ENCODE results near the gene LRRC75A. TPM values are rescaled to one million over a fixed set of nuclear protein-coding genes. Genes with fewer than 3 reads are reported as not detected.

The LRRC75A gene
- total and polyA plus RNA-seq, 2 of the 13 experiments (the other 11 are each of a cell fraction or from before 2014, with no cell fraction given): 0.03 TPM; not detected in 1

- in situ Hi-C loops (cut with HindIII; ENCODE audit: extremely low pct_ligation_motif_present, low pct_unique_long_range_greater_than_20kb): no loop called here
- no peak for FAIRE-seq
- ChIA-PET POLR2A (no interaction called here), CTCF (ENCODE audit: low intra/inter-chr PET ratio, low total read pairs) (no interaction called here)
- no peak overlapping the region for H3K4me3 ChIP-seq (replicated peaks in 1 of 3; ENCODE audit: insufficient read depth in 1 of 3, low read depth in 2 of 3, low read length in 3 of 3)
- intact Hi-C loops (cut with micrococcal nuclease; ENCODE audit: unreplicated experiment): no loop called here
- DNase-seq (ENCODE audit: low spot score): no peak
- H3K27me3 ChIP-seq (ENCODE audit: control insufficient read depth in 1 of 2, insufficient read depth in 2 of 2, low read length in 2 of 2): peaks cover 11 to 64% of the 10 kb centered on the region in 2 experiments
- no peaks in the 10 kb centered on the region for H3K79me2 ChIP-seq (ENCODE audit: insufficient read depth, low read length)
- no peak for ATAC-seq
- no peak overlapping the region for H3K4me2 ChIP-seq (ENCODE audit: low read depth, low read length)
- H3K36me3 ChIP-seq (replicated peaks in 1 of 2; ENCODE audit: control insufficient read depth in 1 of 2, insufficient read depth in 2 of 2, low read length in 2 of 2): no peaks in the 10 kb centered on the region
- H3K27ac ChIP-seq (ENCODE audit: extremely low read length, insufficient read depth, low read length): no peak overlapping the region
- no CpG with 5 or more reads among the region's 8 CpGs for WGBS (ENCODE audit: low lambda C conversion rate)
- H3K4me1 ChIP-seq (ENCODE audit: insufficient read depth, low read length): peaks cover 20% of the 10 kb centered on the region
- no peak overlapping the region for H3K9ac ChIP-seq (ENCODE audit: insufficient read depth, low read depth, low read length)
- H4K20me1 ChIP-seq (ENCODE audit: insufficient read depth, low read length): no peaks in the 10 kb centered on the region
- TF ChIP-seq, protein P1, sequence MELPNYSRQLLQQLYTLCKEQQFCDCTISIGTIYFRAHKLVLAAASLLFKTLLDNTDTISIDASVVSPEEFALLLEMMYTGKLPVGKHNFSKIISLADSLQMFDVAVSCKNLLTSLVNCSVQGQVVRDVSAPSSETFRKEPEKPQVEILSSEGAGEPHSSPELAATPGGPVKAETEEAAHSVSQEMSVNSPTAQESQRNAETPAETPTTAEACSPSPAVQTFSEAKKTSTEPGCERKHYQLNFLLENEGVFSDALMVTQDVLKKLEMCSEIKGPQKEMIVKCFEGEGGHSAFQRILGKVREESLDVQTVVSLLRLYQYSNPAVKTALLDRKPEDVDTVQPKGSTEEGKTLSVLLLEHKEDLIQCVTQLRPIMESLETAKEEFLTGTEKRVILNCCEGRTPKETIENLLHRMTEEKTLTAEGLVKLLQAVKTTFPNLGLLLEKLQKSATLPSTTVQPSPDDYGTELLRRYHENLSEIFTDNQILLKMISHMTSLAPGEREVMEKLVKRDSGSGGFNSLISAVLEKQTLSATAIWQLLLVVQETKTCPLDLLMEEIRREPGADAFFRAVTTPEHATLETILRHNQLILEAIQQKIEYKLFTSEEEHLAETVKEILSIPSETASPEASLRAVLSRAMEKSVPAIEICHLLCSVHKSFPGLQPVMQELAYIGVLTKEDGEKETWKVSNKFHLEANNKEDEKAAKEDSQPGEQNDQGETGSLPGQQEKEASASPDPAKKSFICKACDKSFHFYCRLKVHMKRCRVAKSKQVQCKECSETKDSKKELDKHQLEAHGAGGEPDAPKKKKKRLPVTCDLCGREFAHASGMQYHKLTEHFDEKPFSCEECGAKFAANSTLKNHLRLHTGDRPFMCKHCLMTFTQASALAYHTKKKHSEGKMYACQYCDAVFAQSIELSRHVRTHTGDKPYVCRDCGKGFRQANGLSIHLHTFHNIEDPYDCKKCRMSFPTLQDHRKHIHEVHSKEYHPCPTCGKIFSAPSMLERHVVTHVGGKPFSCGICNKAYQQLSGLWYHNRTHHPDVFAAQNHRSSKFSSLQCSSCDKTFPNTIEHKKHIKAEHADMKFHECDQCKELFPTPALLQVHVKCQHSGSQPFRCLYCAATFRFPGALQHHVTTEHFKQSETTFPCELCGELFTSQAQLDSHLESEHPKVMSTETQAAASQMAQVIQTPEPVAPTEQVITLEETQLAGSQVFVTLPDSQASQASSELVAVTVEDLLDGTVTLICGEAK (IDR thresholded peaks at IDR 0.05): no peak
- TF ChIP-seq, protein P1 (CRISPR knock-in tag; IDR thresholded peaks at IDR 0.05): no peak
- no peak for TF ChIP-seq TMF1 (CRISPR knock-in tag; IDR thresholded peaks at IDR 0.05; ENCODE audit: low read depth)
- TF ChIP-seq ZNF512B (CRISPR knock-in tag; IDR thresholded peaks at IDR 0.05; ENCODE audit: borderline replicate concordance): no peak
- TF ChIP-seq ZNF768 (CRISPR knock-in tag; IDR thresholded peaks at IDR 0.05): no peak
- no peak for TF ChIP-seq MATR3 (CRISPR knock-in tag; IDR thresholded peaks at IDR 0.05)
- TF ChIP-seq ZFP36L1 (CRISPR knock-in tag; IDR thresholded peaks at IDR 0.05): no peak
- BruUV-seq (replicated peaks): no TSS peak
- H2AFZ ChIP-seq (ENCODE audit: low read length): no peak overlapping the region
- no peaks in the 10 kb centered on the region for H3K9me3 ChIP-seq (ENCODE audit: low read length)
These were observed 9.7 kb downstream of the LRRC75A start for GRCh38 chr17:16482253-16482652.
